Hepatocyte (in vitro differentiated cells): ENCODE measurements around the gene KCTD19. TPM values are rescaled to one million over a fixed set of nuclear protein-coding genes. Genes with fewer than 3 reads are reported as not detected.

Experiments used
- DNase-seq: peaks from one replicate; pipeline ENCODE4 v3.0.0-alpha.2; 2016; ENCODE audit warnings: low spot score
- H2AFZ ChIP-seq: fragments of 200-600 bp; sonication (generic); 2 replicates; pipeline ENCODE4 v1.6.0; 2016; ENCODE audit warnings: antibody characterized with exemption, mild to moderate bottlenecking
- H3K27ac ChIP-seq: fragments of 200-600 bp; sonication (generic); 2 replicates; pipeline ENCODE4 v1.5.1; 2016; ENCODE audit warnings: mild to moderate bottlenecking
- H3K27me3 ChIP-seq: fragments of 200-600 bp; sonication (generic); 2 replicates; pipeline ENCODE4 v1.6.1; 2016
- H3K36me3 ChIP-seq: fragments of 200-600 bp; sonication (generic); replicated peaks from 2 replicates; pipeline ENCODE4 v1.5.1; 2016; ENCODE audit warnings: low read depth; ENCODE audit not compliant: insufficient read depth
- H3K4me1 ChIP-seq: fragments of 200-600 bp; sonication (generic); 2 replicates; pipeline ENCODE4 v1.5.1; 2016; ENCODE audit warnings: mild to moderate bottlenecking, moderate library complexity; ENCODE audit not compliant: insufficient read depth
- H3K4me2 ChIP-seq: fragments of 200-600 bp; sonication (generic); 2 replicates; pipeline ENCODE4 v1.6.0; 2016
- H3K4me3 ChIP-seq: fragments of 200-600 bp; sonication (generic); 2 replicates; pipeline ENCODE4 v1.5.1; 2016; ENCODE audit warnings: mild to moderate bottlenecking
- H3K79me2 ChIP-seq: fragments of 200-600 bp; sonication (generic); 2 replicates; pipeline ENCODE4 v1.6.0; 2017; ENCODE audit warnings: mild to moderate bottlenecking
- H3K9me2 ChIP-seq: fragments of 200-600 bp; sonication (generic); replicated peaks from 2 replicates; pipeline ENCODE4 v1.6.0; 2017; ENCODE audit warnings: mild to moderate bottlenecking; ENCODE audit not compliant: insufficient read depth
- H3K9me3 ChIP-seq: fragments of 200-600 bp; sonication (generic); 2 replicates; pipeline ENCODE4 v1.5.1; 2016; ENCODE audit warnings: low read depth, mild to moderate bottlenecking
- H4K20me1 ChIP-seq: fragments of 200-600 bp; sonication (generic); 2 replicates; pipeline ENCODE4 v1.6.0; 2016; ENCODE audit warnings: mild to moderate bottlenecking; ENCODE audit not compliant: insufficient read depth, poor library complexity, severe bottlenecking
- CTCF ChIP-seq: fragments of 200-600 bp; sonication (generic); IDR thresholded peaks from 2 replicates; pipeline ENCODE4 v1.5.1; 2016; ENCODE audit warnings: antibody characterized with exemption, mild to moderate bottlenecking; ENCODE audit not compliant: poor library complexity
- EZH2 ChIP-seq: fragments of 200-600 bp; sonication (generic); IDR thresholded peaks from 2 replicates; pipeline ENCODE4 v1.6.1; 2016; ENCODE audit warnings: antibody characterized with exemption, mild to moderate bottlenecking, borderline replicate concordance
- EZH2phosphoT487 ChIP-seq: fragments of 200-600 bp; sonication (generic); IDR thresholded peaks from one replicate; pipeline ENCODE4 v1.6.1; 2018; ENCODE audit warnings: antibody characterized with exemption, mild to moderate bottlenecking, low read depth, moderate library complexity; ENCODE audit not compliant: unreplicated experiment, severe bottlenecking
- WGBS: methylation state at CpG from one replicate; pipeline ENCODE4 v1.1.6; 2016; ENCODE audit warnings: low lambda C conversion rate; ENCODE audit errors: missing lambda C conversion rate; 5-methylcytosine and 5-hydroxymethylcytosine counted together
- polyA plus RNA-seq: library from polyadenylated mRNA; unstranded; fragments of >200 nt; fragmentation: Nextera tagmentation; extraction: Ambion mirVana; gene quantifications from 2 replicates; pipeline ENCODE4 v1.2.1, GENCODE V29; 2016
- total RNA-seq: library from RNA; depleted of rRNA; stranded (reverse); fragments of >200 nt; gene quantifications from 2 replicates; pipeline ENCODE4 v1.2.3, GENCODE V29; 2014

The KCTD19 gene
- total and polyA plus RNA-seq, 2 experiments from 2014 or later, result not detected

- TF ChIP-seq EZH2phosphoT487 (no peak), EZH2 (no peak), CTCF (no peak)
- no peak overlapping the region for H3K4me2 ChIP-seq
- H3K4me3 ChIP-seq, result no peak overlapping the region
- 95% methylated on average over 19 of the region's 21 CpGs for WGBS
- no peak overlapping the region for H2AFZ ChIP-seq
- H3K36me3 ChIP-seq, result no peaks in the 10 kb centered on the region
- DNase-seq, result no peak
- H3K27ac ChIP-seq, result no peak overlapping the region
- H3K9me3 ChIP-seq, result no peaks in the 10 kb centered on the region
- H3K9me2 ChIP-seq, result no peaks in the 10 kb centered on the region
- H4K20me1 ChIP-seq, result no peaks in the 10 kb centered on the region
- H3K27me3 ChIP-seq, result no peaks in the 10 kb centered on the region
- H3K79me2 ChIP-seq, result no peaks in the 10 kb centered on the region
- H3K4me1 ChIP-seq, result peaks cover 3% of the 10 kb centered on the region
These were observed 42.5 kb downstream of the KCTD19 start for GRCh38 chr16:67283826-67284555.

GRCh38 chr16:67283039-67283825 is 43.3 kb downstream of the KCTD19 start:
- H3K36me3 ChIP-seq, result no peaks in the 10 kb centered on the region
- H3K9me2 ChIP-seq, result no peaks in the 10 kb centered on the region
- H2AFZ ChIP-seq, result no peak overlapping the region
- no peaks in the 10 kb centered on the region for H4K20me1 ChIP-seq
- no peaks in the 10 kb centered on the region for H3K79me2 ChIP-seq
- H3K27me3 ChIP-seq, result no peaks in the 10 kb centered on the region
- no peak overlapping the region for H3K4me2 ChIP-seq
- no peak overlapping the region for H3K4me3 ChIP-seq
- TF ChIP-seq EZH2, result no peak
- TF ChIP-seq CTCF, result no peak
- TF ChIP-seq EZH2phosphoT487, result no peak
- DNase-seq, result no peak
- 86% methylated on average over 7 of the region's 7 CpGs for WGBS
- peaks cover 10% of the 10 kb centered on the region for H3K4me1 ChIP-seq
- H3K27ac ChIP-seq, result no peak overlapping the region
- no peaks in the 10 kb centered on the region for H3K9me3 ChIP-seq

- Histone ChIP-seq H3K4me1 (peaks cover 18% of the 10 kb centered on the region), H3K9me3 (no peaks in the 10 kb centered on the region), H2AFZ (no peak overlapping the region), H3K27me3 (no peaks in the 10 kb centered on the region), H3K9me2 (no peaks in the 10 kb centered on the region), H3K4me3 (no peak overlapping the region), H3K79me2 (no peaks in the 10 kb centered on the region), H4K20me1 (no peaks in the 10 kb centered on the region), H3K36me3 (no peaks in the 10 kb centered on the region), H3K4me2 (no peak overlapping the region), H3K27ac (no peak overlapping the region)
- DNase-seq, result no peak
- WGBS, result 95% methylated on average over 10 of the region's 10 CpGs
- TF ChIP-seq EZH2phosphoT487, result no peak
- TF ChIP-seq CTCF, result no peak
- no peak for TF ChIP-seq EZH2
These were observed 44.1 kb downstream of the KCTD19 start for GRCh38 chr16:67282447-67282805.
